ENCODE results near the gene NCEH1.
"Not testable (repeated sequence)": the region's sequence is repeated elsewhere in the genome, so short reads cannot be mapped to it uniquely, and the experiment has no call there.

NCEH1 gene

DNA sequence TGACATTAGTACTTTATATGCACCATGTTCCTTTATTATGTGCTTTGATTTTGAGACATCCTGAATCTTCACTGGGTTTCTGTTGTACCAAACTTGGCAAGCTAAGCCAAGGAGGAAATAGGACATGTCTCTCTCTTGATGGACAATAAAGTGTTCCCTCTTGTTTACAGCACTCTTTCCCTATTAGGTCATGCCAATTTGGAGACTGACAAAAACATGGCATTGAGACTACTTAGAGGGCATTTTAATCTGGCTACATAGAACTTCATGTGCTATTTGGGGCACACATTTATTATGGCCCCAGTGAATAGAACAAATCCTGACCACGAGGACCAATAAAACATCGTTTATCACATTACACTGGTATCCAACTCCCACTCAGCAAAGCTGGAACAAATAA is 102.3 kb downstream of the NCEH1 start:
- DNase-seq: no peak

GRCh38 chr3:172607305-172608121 is 103.4 kb downstream of the NCEH1 start:
- peak in 1 of 2 donors; percentile 60 for DNase-seq

DNA sequence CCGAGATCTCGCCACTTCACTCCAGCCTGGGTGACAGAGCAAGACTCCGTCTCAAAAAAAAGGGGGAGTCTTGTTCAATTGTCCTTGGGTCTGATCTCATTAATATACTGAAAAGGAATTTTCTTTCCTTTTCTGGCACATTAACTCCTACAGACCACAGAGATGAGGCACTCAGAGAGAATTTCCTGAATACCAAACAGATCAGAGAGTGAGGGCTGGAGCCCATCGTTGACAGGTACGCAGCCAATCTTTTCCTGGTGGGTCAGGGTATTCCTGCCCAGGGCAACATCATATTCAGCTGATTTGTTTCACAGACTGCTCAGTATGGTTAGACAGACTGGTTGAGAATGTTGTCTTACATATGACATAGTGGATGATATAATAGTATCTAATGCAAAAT is 104.8 kb downstream of the NCEH1 start:
- DNase-seq: no peak

DNA sequence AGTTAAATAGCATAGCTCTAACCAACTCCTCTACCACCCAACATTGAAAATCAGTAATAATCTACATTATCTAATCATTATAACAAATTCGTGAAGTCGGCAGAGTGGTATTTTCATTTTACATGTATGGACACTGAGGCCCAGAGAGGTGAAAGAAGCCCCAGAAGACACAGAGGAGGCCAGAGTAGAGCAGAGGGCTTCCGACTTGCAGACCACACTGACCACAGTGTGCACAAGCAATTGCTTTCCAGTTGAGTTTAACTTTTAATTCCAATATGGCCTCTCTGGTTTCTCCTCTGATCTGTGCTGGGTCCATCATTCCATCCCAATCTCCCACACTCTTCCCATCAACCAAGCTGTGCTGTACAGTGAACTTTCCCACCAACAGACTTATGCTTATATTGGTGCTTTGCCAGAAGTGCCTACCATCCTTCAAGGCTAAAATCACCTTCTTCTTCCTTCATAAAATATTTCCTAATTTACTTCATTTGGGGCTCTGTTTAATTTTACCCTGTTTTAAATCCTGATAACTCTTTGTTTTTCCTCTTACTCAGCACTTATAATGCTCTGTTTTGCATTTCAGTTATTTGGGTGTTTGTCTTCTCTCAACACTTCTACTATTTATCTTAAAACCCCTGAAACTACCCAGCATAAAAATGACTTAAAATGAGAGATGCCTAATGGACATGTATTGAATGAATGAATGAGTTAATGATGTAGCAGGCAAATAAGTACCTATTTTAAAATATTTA is 105.8 kb downstream of the NCEH1 start:
- no peak for DNase-seq

DNA sequence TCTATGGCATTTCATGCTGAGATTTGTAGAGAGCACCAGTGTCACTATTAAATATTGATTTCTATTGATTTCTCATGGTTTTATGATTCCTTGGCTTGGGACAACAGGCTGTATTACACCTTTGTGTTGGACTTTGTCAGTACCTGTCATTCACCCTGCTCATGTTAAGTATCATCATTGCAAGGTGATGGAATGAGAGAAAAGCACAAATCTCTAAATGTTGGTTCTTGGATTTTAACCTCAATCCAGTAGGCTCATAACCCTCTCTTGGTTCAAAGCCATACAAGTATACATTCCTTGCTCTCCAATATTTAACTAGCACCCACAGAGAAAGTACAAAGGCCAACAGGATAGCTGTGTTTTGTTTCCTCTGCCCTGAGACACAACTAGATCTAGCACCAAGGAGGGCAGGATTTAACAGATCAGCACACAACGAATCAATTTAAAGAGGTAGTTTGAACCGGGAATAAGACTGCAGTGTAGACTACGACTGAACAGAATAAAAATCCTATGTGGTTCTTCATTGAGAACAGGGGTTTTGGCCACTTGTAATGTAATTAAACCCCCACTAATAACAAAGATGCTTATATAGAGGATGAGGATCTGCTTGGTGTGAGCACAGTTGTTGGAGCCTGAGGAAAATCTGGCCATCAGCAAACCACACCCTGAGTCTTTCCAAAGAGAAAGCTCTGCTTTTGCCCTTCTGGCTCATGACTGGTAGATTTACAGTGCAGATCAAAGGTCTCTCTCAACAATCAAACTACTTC is 109.6 kb downstream of the NCEH1 start:
- DNase-seq: no peak

DNA sequence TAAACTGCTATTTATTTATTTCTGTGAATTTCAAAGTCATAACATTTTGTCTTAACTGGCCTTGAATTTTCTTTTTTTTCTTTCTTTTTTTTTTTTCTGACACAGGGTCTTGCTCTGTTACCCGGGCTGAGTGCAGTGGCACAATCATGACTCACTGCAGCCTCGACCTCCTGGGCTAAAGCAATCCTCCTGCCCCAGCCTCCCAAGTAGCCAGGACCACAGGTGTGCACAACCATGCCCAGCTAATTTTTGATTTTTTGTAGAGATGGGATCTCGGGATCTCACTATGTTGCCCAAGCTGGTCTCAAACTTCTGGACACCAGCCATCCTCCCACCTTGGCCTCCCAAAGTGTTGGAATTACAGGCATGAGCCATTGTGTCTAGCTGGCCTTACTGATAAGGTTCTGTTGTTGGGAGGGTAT is 110.2 kb downstream of the NCEH1 start:
- no peak for DNase-seq

- DNase-seq: no peak
Observed at GRCh38 chr3:172598904-172599303, 112.0 kb downstream of the NCEH1 start.

DNA sequence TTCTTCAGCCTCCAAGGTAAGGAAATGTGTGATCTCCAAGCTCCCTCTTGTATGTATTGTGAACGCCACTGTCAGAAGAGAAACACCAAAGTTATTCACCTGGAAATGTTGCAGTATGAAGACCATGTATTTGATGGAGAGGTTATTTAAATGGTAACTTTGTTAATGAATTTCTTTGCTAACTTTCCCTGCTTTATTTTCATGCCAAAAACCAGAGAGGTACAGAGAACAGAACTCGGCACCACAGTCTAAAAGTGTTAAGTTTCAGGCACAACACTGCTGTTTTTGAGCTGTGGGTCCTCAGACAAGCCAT is 114.5 kb downstream of the NCEH1 start:
- no peak for DNase-seq

DNA sequence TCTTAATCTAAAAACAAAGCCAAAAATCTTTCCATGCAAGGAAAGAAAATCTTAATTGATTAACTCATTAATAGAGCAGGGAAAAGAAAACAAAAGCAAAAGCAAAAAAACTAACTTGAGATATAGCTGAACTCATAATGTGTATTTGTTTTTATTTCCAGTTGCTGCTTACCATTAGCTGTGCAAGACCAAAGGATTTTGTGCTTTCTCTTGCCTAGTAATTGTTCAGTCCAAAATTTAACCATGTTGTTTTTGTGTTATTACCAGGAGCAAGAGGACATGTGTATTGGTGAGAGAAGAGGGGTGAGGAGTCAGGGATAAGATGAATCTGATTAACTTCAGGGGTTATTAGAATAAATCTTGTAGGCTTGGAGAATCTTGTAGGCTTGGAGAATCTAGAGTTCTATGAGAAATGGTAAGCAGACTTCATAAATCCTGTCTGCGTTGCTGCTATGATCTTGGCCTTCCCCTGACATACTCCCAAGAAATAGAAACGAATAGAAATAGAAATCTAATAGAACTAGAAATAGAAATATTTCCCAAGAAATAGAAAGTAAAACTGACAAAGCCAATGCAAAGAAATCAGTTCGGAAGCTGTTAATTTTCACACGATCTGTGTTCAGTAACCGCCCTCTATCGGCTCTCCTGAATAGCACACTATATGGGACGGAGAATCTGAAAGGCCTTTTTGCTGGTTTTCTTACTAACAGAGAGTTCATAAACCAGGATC is 115.0 kb downstream of the NCEH1 start:
- DNase-seq: peak in 1 of 2 donors; percentile 88

- not testable (repeated sequence) for DNase-seq
Observed at GRCh38 chr3:172594900-172595663, 115.8 kb downstream of the NCEH1 start.

GRCh38 chr3:172592898-172593669 is 117.8 kb downstream of the NCEH1 start:
- no peak for DNase-seq

GRCh38 chr3:172591876-172592771 is 118.7 kb downstream of the NCEH1 start:
- peak; percentile 55 to 74 for DNase-seq

- DNase-seq: no peak
Observed at GRCh38 chr3:172591125-172591605, 119.7 kb downstream of the NCEH1 start.

DNA sequence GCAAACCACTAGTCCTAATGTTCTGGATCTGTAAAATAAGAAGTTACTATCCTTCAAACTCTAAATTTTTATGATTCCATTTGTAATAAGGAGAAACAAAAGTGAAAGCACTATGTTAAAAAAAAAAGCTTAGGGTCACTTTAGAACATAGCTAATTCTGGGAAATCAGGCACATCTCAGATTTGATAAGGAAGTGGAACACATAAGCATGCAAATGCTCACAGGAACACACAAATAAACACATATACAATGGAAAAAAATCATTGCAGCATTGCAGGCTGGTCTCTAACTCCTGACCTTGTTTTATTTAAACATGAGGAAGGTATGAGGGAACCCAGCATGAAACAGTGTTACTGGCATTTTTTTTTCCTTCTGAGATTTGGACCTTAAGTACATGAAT is 124.4 kb downstream of the NCEH1 start:
- DNase-seq: peak in 1 of 2 donors; percentile 42

DNA sequence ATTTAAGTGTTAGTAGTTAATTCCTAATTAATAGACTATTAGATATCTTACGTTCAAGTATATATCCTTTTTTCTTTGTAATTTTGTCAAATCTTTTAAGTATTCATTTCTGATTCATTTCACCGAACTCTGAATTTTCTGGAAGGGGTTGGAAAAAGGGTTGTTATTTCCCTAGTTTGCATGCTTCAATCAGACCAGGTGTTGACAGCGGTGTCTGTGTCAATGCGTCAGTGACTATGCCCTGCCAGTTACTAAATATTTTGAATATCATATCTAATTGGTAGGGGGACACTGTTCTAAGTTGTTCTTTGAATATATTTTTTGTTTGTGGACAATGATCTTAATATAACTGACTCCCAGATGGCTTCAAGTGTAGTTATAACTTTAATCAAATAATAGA is 124.9 kb downstream of the NCEH1 start:
- DNase-seq: no peak

DNA sequence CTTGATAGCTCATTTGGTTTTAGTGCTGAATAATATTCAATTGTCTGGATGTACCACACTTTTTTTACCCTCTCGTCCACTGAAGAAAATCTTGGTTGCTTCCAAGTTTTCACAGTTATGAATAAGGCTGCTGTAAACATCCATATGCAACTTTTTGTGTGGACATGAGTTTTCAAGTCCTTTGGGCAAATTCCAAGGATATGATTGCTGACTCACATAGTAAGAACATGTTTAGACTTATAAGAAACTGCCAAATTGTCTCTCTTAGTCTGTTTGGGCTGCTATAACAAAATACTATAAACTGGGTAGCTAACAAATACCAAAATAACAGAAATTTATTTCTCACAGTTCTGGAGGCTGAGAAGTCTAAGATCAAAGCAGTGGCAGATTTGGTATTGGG is 128.2 kb downstream of the NCEH1 start:
- no peak for DNase-seq

- DNase-seq: no peak
Observed at GRCh38 chr3:172581757-172582166, 129.1 kb downstream of the NCEH1 start.

GRCh38 chr3:172580680-172581401 is 130.0 kb downstream of the NCEH1 start:
- peak in 1 of 2 donors; percentile 12 for DNase-seq

Data from bone marrow (tissue), 2 donors.